ENCODE measurements around the gene ARMH3.
A peak's percentile ranks its signal among the peaks of the same experiment; 100 is the strongest.

The ARMH3 gene

DNA sequence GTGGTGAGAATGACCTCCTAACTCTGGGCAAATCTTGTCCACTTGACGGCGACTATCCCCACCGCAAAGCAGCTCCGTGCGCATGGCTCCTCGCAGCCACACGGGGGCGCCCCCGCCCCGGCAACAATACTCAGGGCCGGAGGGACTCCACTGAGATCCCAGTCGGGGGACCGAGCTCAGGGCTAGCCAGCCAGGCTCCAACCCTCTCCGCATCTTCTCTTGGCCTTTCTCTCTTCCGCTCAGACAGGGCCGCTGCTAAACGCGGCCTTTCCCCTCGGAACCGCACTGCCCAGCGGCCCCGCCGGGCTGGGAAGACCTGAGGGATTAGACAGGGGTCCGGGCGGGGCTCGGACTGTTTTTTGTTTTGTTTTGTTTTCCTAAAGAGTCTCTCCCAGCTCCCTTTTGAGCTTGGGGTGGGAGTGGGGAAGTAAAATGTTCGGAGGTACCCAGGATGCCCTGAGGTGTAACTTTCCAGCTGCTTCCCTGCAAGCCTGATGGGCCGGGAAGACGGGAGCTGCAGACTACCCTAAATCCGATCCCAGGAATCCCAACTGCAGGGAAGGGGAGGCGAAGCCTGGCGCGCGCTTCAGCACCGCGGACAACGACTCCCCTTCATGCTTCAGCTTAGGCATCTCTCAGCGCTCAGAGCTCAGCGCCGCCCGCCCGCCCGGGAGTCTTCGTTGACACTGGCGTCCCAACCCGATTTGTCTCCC lies 215.1 kb downstream of the ARMH3 start:
- TF ChIP-seq MYC (IDR thresholded peaks at IDR 0.05; ENCODE audit: low read depth, low read length) (no peak; the same call in 1 of the 2 replicates), POLR2A (IDR thresholded peaks at IDR 0.05; ENCODE audit: extremely low read depth, insufficient read length) (no peak), CTCF (IDR thresholded peaks at IDR 0.05; ENCODE audit: low read depth, low read length) (peak; percentile 97)
- TF ChIP-seq, protein P1, sequence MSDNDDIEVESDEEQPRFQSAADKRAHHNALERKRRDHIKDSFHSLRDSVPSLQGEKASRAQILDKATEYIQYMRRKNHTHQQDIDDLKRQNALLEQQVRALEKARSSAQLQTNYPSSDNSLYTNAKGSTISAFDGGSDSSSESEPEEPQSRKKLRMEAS (IDR thresholded peaks at IDR 0.05; ENCODE audit: low read depth, low read length), result peak; percentile 75
- no peak overlapping the region for H3K4me3 ChIP-seq (ENCODE audit: low read depth, low read length)
- peak; percentile 88 for DNase-seq (ENCODE audit: low read depth)

- DNase-seq (ENCODE audit: low read depth), result no peak
- no peak overlapping the region for H3K4me3 ChIP-seq (ENCODE audit: low read depth, low read length)
- TF ChIP-seq POLR2A (IDR thresholded peaks at IDR 0.05; ENCODE audit: extremely low read depth, insufficient read length) (no peak), MYC (IDR thresholded peaks at IDR 0.05; ENCODE audit: low read depth, low read length) (no peak), CTCF (IDR thresholded peaks at IDR 0.05; ENCODE audit: low read depth, low read length) (no peak)
- TF ChIP-seq, protein P1 (IDR thresholded peaks at IDR 0.05; ENCODE audit: low read depth, low read length), result no peak
Observed at GRCh38 chr10:101840102-101840684, 215.8 kb downstream of the ARMH3 start.

DNA sequence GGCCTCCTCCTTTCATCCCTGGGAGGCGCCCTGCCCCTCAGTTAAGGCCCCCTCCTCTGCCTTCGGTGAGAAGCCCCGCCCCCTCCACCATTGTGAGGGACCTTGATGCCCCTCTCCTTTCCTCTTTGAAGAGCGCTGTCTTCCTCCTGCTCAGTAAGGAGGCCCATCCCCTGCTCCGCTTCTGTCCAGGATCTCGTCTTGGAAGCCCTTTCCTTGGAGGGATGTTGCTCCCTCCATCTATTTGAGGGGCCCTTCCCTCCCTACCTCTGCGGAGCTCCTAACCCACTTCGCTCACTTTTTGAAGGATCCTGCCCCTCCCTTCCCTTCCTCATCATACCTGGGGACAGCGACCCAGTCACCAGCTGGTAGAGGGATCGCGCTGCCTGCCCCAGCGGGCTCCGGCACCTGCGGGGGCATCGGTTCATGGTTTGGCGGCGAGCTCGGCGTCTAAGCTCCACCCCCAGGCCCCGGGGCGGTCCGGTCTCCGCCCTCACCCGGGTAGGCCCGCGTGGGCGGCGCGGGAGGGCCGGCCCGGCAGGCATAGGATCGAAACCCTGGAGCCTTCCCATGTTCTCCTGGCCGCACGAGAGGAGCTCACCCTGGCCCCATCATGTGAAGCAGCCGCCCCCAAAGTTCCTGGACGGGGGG lies 216.4 kb downstream of the ARMH3 start:
- DNase-seq (ENCODE audit: low read depth), result no peak
- no peak for TF ChIP-seq MYC (IDR thresholded peaks at IDR 0.05; ENCODE audit: low read depth, low read length)
- TF ChIP-seq, protein P1 (IDR thresholded peaks at IDR 0.05; ENCODE audit: low read depth, low read length), result no peak
- TF ChIP-seq CTCF (IDR thresholded peaks at IDR 0.05; ENCODE audit: low read depth, low read length), result no peak
- TF ChIP-seq POLR2A (IDR thresholded peaks at IDR 0.05; ENCODE audit: extremely low read depth, insufficient read length), result no peak
- H3K4me3 ChIP-seq (ENCODE audit: low read depth, low read length), result no peak overlapping the region

DNA sequence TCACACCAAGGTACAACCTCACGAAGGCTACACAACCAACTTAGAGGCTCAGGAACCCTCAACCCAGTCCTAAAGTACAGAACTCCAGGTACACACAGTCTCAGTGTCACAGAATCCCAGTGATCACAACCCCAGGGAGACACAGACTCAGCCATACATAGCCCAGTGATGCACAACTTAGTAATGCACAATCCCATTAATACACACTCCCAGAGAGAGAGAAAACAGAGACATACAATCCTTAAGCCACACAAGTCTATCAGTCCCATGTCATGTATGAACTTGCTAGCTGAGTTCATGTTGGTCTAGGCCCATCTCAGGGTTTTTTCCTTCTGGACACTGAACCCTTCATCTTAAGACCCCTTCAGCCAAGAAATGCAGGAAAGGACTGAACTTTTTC lies 217.0 kb downstream of the ARMH3 start:
- DNase-seq (ENCODE audit: low read depth), result no peak
- TF ChIP-seq CTCF (IDR thresholded peaks at IDR 0.05; ENCODE audit: low read depth, low read length), result no peak
- TF ChIP-seq, protein P1 (IDR thresholded peaks at IDR 0.05; ENCODE audit: low read depth, low read length), result no peak
- TF ChIP-seq MYC (IDR thresholded peaks at IDR 0.05; ENCODE audit: low read depth, low read length), result no peak
- no peak for TF ChIP-seq POLR2A (IDR thresholded peaks at IDR 0.05; ENCODE audit: extremely low read depth, insufficient read length)
- no peak overlapping the region for H3K4me3 ChIP-seq (ENCODE audit: low read depth, low read length)

DNA sequence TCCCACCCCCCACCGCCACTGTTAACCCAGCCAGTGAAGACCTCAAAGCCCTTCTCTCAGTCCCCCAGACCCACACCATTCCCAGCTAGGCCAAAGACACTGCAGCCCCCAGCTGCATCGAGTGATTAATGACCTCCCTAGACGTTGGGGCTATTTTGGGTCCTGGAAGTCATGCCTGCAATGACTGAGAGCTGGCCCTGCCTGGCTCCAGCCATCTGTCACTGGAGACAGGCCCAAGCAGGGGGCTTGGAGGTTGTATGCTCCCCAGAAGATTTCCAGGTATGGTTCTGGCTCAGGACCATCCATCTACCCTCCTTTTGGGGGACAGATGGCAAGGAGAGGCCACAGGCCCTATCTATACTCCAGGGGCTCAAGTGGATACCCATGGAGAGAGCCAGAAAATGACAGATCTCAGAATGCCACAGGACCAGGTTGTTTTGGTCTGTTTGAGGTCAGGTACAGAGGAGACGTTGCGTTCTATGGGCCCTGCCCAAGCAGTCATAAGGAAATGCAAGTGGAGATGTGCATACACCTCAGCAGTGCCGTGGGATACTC lies 217.5 kb downstream of the ARMH3 start:
- H3K4me3 ChIP-seq (ENCODE audit: low read depth, low read length), result no peak overlapping the region
- DNase-seq (ENCODE audit: low read depth), result no peak
- TF ChIP-seq, protein P1 (IDR thresholded peaks at IDR 0.05; ENCODE audit: low read depth, low read length), result no peak
- no peak for TF ChIP-seq MYC (IDR thresholded peaks at IDR 0.05; ENCODE audit: low read depth, low read length)
- TF ChIP-seq POLR2A (IDR thresholded peaks at IDR 0.05; ENCODE audit: extremely low read depth, insufficient read length), result no peak
- TF ChIP-seq CTCF (IDR thresholded peaks at IDR 0.05; ENCODE audit: low read depth, low read length), result no peak
